Neural cell (in vitro differentiated cells): Measurements from ENCODE around the gene DHX36. TPM values are rescaled to one million over a fixed set of nuclear protein-coding genes. Genes with fewer than 3 reads are reported as not detected.

Experiments used
- H2AFZ ChIP-seq: fragments of 200-600, 300-800 bp; sonication (generic), shearing (Covaris generic); 2 replicates; pipeline ENCODE4 v1.6.0; 2014; ENCODE audit warnings: low read depth, mild to moderate bottlenecking, antibody characterized with exemption, low read length, moderate library complexity
- H3F3A ChIP-seq: fragments of 200-600 bp; shearing (Covaris generic); 2 replicates; pipeline ENCODE4 v1.6.1; 2016; ENCODE audit warnings: mild to moderate bottlenecking, moderate library complexity, mixed read lengths, antibody characterized with exemption, low read length; ENCODE audit not compliant: insufficient read depth, poor library complexity, severe bottlenecking
- H3K27ac ChIP-seq: fragments of 200-600, 300-800 bp; sonication (generic), shearing (Covaris generic); 2 replicates; pipeline ENCODE4 v1.5.1; 2014; ENCODE audit warnings: mild to moderate bottlenecking, low read length, moderate library complexity
- H3K27me3 ChIP-seq: fragments of 300-800, 200-600 bp; sonication (generic), shearing (Covaris generic); 2 replicates; pipeline ENCODE4 v1.6.0; 2014; ENCODE audit warnings: mild to moderate bottlenecking, low read depth, low read length, moderate library complexity; ENCODE audit not compliant: insufficient read depth
- H3K36me3 ChIP-seq: fragments of 300-800, 200-600 bp; sonication (generic), shearing (Covaris generic); 2 replicates; pipeline ENCODE4 v1.5.1; 2014; ENCODE audit warnings: mild to moderate bottlenecking, antibody characterized with exemption, low read length, moderate library complexity; ENCODE audit not compliant: insufficient read depth
- H3K4me2 ChIP-seq: fragments of 300-800, 200-600 bp; sonication (generic), shearing (Covaris generic); 2 replicates; pipeline ENCODE4 v1.6.0; 2014; ENCODE audit warnings: mild to moderate bottlenecking, low read length
- H3K4me3 ChIP-seq: fragments of 300-800, 200-600 bp; sonication (generic), shearing (Covaris generic); 2 replicates; pipeline ENCODE4 v1.5.1; 2014; ENCODE audit warnings: mild to moderate bottlenecking, low read length, moderate library complexity
- H3K79me2 ChIP-seq: fragments of 200-600 bp; shearing (Covaris generic); replicated peaks from 2 replicates; pipeline ENCODE4 v1.6.0; 2014; ENCODE audit warnings: mild to moderate bottlenecking, low read length, moderate library complexity; ENCODE audit not compliant: insufficient read depth
- H3K9ac ChIP-seq: fragments of 300-800, 200-600 bp; sonication (generic), shearing (Covaris generic); 2 replicates; pipeline ENCODE4 v1.6.1; 2016; ENCODE audit warnings: mild to moderate bottlenecking, low read length, mixed read lengths
- H3K9me2 ChIP-seq: fragments of 200-600 bp; shearing (Covaris generic); 2 replicates; pipeline ENCODE4 v1.6.1; 2016; ENCODE audit warnings: mild to moderate bottlenecking, low read length, mixed read lengths; ENCODE audit not compliant: insufficient read depth
- H3K9me3 ChIP-seq: fragments of 200-600, 300-800 bp; sonication (generic), shearing (Covaris generic); 2 replicates; pipeline ENCODE4 v1.6.1; 2016; ENCODE audit warnings: mild to moderate bottlenecking, mixed run types, low read length, moderate library complexity, mixed read lengths
- H4K20me1 ChIP-seq: fragments of 200-600 bp; shearing (Covaris generic); 2 replicates; pipeline ENCODE4 v1.6.1; 2016; ENCODE audit warnings: mild to moderate bottlenecking, mixed run types; ENCODE audit not compliant: insufficient read depth
- EP300 ChIP-seq: fragments of 450-650 bp; conservative IDR thresholded peaks from 2 replicates; pipeline ENCODE4 v1.6.1; 2014; ENCODE audit warnings: antibody characterized with exemption, mild to moderate bottlenecking, moderate library complexity; ENCODE audit not compliant: poor library complexity, severe bottlenecking
- EZH2 ChIP-seq: fragments of 200-600, 300-800 bp; shearing (Covaris generic), sonication (generic); IDR thresholded peaks from 2 replicates; pipeline ENCODE4 v1.6.1; 2014; ENCODE audit warnings: antibody characterized with exemption, low read length, borderline replicate concordance, mild to moderate bottlenecking; ENCODE audit not compliant: insufficient read depth, poor library complexity, severe bottlenecking
- MXI1 ChIP-seq: fragments of 450-650 bp; conservative IDR thresholded peaks from 2 replicates; pipeline ENCODE4 v1.6.1; 2014; ENCODE audit warnings: antibody characterized with exemption, mild to moderate bottlenecking; ENCODE audit not compliant: poor library complexity, severe bottlenecking
- POLR2AphosphoS5 ChIP-seq: IDR thresholded peaks from 2 replicates; pipeline ENCODE4 v1.6.1; 2012
- RAD21 ChIP-seq: fragments of 450-650 bp; conservative IDR thresholded peaks from 2 replicates; pipeline ENCODE4 v1.6.1; 2014; ENCODE audit warnings: antibody characterized with exemption, mild to moderate bottlenecking, moderate library complexity
- SMC3 ChIP-seq: fragments of 450-650 bp; conservative IDR thresholded peaks from 2 replicates; pipeline ENCODE4 v1.6.1; 2014; ENCODE audit warnings: antibody characterized with exemption, mild to moderate bottlenecking, moderate library complexity; ENCODE audit not compliant: poor library complexity
- TAF1 ChIP-seq: IDR thresholded peaks from 2 replicates; pipeline ENCODE4 v1.6.1; 2012; ENCODE audit warnings: low read depth
- polyA plus RNA-seq: library from polyadenylated mRNA; depleted of rRNA; stranded (reverse); fragments of >200 nt; gene quantifications from 2 replicates; pipeline ENCODE4 v1.2.3, GENCODE V29; 2014
- TF ChIP-seq, protein P1 (sequence below): fragments of 450-650 bp; IDR thresholded peaks from 2 replicates; pipeline ENCODE4 v1.5.1; 2014; ENCODE audit warnings: antibody characterized with exemption, mild to moderate bottlenecking, moderate library complexity; ENCODE audit not compliant: poor library complexity, severe bottlenecking
- TF ChIP-seq, protein P2 (sequence below): IDR thresholded peaks from 2 replicates; pipeline ENCODE4 v1.6.1; 2012; ENCODE audit warnings: borderline replicate concordance

The DHX36 gene
- polyA plus RNA-seq, 1 donor from 2014 or later, result 189 TPM

DNA sequence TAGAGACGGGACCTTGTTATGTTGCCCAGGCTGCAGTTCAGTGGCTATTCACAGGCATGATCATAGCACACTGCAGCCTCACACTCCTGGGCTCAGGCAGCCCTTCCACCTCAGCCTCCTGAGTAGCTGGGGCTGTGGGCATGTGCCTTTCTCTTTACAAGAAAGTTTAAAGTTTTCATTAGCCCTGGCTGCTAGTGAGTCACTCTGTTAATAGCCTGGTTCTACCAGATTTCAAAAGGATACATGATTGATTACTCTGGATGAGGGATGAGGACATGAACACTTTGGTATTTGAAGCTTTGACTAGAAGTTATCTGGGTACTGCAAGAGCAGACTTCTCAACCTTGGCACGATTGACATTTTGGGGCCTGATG lies 95.1 kb downstream of the DHX36 start:
- no peak for TF ChIP-seq EP300
- no peak for TF ChIP-seq POLR2AphosphoS5
- no peak for TF ChIP-seq MXI1
- TF ChIP-seq EZH2, result no peak
- TF ChIP-seq, protein P1, sequence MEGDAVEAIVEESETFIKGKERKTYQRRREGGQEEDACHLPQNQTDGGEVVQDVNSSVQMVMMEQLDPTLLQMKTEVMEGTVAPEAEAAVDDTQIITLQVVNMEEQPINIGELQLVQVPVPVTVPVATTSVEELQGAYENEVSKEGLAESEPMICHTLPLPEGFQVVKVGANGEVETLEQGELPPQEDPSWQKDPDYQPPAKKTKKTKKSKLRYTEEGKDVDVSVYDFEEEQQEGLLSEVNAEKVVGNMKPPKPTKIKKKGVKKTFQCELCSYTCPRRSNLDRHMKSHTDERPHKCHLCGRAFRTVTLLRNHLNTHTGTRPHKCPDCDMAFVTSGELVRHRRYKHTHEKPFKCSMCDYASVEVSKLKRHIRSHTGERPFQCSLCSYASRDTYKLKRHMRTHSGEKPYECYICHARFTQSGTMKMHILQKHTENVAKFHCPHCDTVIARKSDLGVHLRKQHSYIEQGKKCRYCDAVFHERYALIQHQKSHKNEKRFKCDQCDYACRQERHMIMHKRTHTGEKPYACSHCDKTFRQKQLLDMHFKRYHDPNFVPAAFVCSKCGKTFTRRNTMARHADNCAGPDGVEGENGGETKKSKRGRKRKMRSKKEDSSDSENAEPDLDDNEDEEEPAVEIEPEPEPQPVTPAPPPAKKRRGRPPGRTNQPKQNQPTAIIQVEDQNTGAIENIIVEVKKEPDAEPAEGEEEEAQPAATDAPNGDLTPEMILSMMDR, result no peak
- no peak for TF ChIP-seq SMC3
- no peak for TF ChIP-seq TAF1
- TF ChIP-seq RAD21, result no peak
- TF ChIP-seq, protein P2, sequence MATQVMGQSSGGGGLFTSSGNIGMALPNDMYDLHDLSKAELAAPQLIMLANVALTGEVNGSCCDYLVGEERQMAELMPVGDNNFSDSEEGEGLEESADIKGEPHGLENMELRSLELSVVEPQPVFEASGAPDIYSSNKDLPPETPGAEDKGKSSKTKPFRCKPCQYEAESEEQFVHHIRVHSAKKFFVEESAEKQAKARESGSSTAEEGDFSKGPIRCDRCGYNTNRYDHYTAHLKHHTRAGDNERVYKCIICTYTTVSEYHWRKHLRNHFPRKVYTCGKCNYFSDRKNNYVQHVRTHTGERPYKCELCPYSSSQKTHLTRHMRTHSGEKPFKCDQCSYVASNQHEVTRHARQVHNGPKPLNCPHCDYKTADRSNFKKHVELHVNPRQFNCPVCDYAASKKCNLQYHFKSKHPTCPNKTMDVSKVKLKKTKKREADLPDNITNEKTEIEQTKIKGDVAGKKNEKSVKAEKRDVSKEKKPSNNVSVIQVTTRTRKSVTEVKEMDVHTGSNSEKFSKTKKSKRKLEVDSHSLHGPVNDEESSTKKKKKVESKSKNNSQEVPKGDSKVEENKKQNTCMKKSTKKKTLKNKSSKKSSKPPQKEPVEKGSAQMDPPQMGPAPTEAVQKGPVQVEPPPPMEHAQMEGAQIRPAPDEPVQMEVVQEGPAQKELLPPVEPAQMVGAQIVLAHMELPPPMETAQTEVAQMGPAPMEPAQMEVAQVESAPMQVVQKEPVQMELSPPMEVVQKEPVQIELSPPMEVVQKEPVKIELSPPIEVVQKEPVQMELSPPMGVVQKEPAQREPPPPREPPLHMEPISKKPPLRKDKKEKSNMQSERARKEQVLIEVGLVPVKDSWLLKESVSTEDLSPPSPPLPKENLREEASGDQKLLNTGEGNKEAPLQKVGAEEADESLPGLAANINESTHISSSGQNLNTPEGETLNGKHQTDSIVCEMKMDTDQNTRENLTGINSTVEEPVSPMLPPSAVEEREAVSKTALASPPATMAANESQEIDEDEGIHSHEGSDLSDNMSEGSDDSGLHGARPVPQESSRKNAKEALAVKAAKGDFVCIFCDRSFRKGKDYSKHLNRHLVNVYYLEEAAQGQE, result no peak
- no peaks in the 10 kb centered on the region for H4K20me1 ChIP-seq
- H3K9me3 ChIP-seq, result no peaks in the 10 kb centered on the region
- H3K36me3 ChIP-seq, result no peaks in the 10 kb centered on the region
- H3K27ac ChIP-seq, result no peak overlapping the region
- no peaks in the 10 kb centered on the region for H3K79me2 ChIP-seq
- no peak overlapping the region for H3K4me2 ChIP-seq
- no peaks in the 10 kb centered on the region for H3K9me2 ChIP-seq
- no peak overlapping the region for H2AFZ ChIP-seq
- no peak overlapping the region for H3K4me3 ChIP-seq
- no peak overlapping the region for H3K9ac ChIP-seq
- no peaks in the 10 kb centered on the region for H3K27me3 ChIP-seq
- H3F3A ChIP-seq, result no peaks in the 10 kb centered on the region

DNA sequence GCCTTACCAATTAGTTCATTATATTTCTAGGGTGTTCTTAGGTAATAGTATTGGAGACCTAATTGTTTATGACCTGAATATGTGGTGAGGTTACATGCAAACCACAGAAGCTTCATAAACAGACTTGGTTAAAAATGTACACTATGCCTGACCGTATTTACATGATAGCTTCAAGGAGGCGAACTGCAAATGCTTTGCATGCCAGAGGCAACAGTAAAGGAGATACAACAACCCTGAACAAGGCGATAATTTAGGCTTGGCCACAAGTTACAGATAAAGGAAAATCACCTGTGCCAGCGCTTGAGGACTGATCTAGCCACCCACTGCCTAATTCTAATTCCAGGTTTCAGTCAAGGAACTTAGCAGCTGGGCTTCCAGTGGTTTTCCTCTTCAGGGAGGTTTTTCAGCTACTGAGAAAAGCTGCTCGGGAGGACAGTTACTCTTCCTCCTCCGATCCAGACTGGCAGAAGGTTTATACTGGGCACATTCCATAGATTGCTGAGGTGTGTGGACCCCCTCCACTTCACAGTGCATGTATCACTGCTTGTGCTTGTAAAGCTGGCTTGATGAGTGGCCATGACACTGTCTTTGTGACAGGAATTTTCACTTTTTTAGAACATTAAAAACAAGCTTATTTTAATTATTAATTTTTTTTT lies 95.6 kb downstream of the DHX36 start:
- Histone ChIP-seq H3K36me3 (no peaks in the 10 kb centered on the region), H3K9ac (no peak overlapping the region), H3F3A (no peaks in the 10 kb centered on the region), H3K27ac (no peak overlapping the region), H4K20me1 (no peaks in the 10 kb centered on the region), H3K27me3 (no peaks in the 10 kb centered on the region), H2AFZ (no peak overlapping the region), H3K9me2 (no peaks in the 10 kb centered on the region), H3K4me2 (no peak overlapping the region), H3K4me3 (no peak overlapping the region), H3K9me3 (no peaks in the 10 kb centered on the region), H3K79me2 (no peaks in the 10 kb centered on the region)
- TF ChIP-seq SMC3 (no peak), POLR2AphosphoS5 (no peak), TAF1 (no peak), RAD21 (no peak), EP300 (no peak), EZH2 (no peak), MXI1 (no peak)
- TF ChIP-seq, protein P2, result no peak
- TF ChIP-seq, protein P1, result no peak
